ENCODE measurements around the gene FAM81A.

DNA sequence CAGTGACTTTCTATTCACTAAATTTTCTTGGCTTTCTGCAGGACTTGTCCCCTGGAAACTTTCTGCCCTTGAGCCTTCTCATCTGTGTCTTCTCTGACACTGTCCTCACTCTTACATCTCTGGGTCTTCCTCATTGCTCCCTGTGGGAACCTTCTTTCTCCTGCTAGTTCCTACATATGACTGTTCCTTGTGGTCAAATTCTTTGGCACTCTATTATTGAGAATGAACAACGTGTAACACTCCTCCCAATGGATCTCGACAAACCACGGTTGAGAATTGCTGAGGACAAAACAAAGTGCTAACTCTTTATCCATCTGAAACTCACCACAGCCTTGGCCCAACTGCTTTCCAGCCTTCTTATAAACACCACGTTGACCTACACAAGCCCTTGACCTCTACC is 3.5 kb upstream of the FAM81A start:
- TF ChIP-seq POLR2A (IDR thresholded peaks at IDR 0.05) (no peak), CTCF (IDR thresholded peaks at IDR 0.05 in 8 of 11, conservative IDR thresholded peaks at IDR 0.05 in 3 of 11) (no peak), POLR2AphosphoS5 (IDR thresholded peaks at IDR 0.05) (no peak)
